Stimulated activated CD8-positive, alpha-beta memory T cell treated with anti-CD3 and anti-CD28 coated beads, Interleukin-4, amount 100 ng/mL, for 4 hours (primary cell): ENCODE data around the gene NECTIN3.

Source experiments
- DNase-seq, 2 donors: peaks; one replicate each; pipeline ENCODE4 v3.0.0-alpha.2; 2020; ENCODE audit warnings: low read depth in 2 of 2, low spot score in 1 of 2

Gene NECTIN3, protein sequence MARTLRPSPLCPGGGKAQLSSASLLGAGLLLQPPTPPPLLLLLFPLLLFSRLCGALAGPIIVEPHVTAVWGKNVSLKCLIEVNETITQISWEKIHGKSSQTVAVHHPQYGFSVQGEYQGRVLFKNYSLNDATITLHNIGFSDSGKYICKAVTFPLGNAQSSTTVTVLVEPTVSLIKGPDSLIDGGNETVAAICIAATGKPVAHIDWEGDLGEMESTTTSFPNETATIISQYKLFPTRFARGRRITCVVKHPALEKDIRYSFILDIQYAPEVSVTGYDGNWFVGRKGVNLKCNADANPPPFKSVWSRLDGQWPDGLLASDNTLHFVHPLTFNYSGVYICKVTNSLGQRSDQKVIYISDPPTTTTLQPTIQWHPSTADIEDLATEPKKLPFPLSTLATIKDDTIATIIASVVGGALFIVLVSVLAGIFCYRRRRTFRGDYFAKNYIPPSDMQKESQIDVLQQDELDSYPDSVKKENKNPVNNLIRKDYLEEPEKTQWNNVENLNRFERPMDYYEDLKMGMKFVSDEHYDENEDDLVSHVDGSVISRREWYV

DNA sequence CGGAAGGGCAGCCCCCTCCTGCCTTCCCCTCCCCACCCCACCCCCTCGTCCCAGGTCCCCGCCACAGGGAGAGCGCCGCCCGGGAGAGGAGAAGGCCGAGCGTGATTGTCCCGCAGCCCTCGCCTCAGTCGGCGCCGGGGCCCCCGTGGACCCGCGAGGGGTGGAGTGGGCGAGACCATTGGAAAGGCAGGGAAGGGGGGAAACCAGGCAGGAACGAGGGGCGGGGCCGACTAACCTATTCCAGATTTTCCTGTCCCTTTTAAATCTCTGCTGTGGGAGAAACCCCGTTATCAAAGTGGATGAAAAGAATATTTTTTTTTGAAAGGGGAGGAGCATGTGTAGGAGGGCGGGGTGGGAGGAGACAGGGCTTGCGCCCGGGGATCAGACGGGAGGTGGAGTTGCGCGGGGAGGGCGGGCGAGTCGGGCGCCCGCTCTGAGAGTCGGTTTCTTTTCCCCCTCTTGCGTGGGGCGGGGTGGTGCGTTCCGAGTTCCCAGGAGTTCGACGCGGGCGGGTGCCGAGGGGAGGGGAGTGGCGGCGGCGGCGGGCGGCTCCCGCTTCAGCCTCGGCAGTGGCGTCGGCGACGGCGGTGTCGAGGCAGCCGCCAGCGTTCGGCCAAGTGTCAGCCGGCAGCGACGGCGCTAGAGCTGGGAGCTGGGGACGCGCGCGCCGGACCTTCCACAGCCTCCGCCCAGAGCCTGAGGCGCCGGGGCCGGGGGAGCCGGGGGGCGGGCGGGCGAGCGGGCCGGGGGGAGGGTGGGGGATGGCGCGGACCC, at the start of gene NECTIN3:
NECTIN3 (plus strand) TSS at position 560 of the 774 bp plus-strand sequence; CDS start at position 762, 202 bp downstream.
- DNase-seq, result peak; percentile 64 to 79

DNA sequence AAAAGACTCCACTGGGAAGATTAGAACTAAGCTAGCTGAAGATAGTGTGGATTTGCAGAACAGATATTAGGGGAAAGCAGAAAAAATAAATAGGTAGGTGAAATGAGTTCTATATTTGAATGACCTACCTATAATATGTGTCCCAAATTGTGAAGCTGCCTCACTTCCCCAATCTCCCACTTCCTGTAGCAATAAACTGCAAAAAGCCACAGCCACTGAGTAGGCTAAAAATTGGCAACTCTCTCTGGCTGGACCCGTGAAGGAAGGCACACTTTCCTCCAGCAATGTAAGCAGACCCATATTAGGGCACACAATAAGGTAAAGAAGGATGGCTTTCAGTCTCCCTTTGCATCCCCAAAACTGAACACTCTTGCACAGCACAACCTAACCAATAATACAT, 43.7 kb upstream of the NECTIN3 start:
- no peak for DNase-seq

DNA sequence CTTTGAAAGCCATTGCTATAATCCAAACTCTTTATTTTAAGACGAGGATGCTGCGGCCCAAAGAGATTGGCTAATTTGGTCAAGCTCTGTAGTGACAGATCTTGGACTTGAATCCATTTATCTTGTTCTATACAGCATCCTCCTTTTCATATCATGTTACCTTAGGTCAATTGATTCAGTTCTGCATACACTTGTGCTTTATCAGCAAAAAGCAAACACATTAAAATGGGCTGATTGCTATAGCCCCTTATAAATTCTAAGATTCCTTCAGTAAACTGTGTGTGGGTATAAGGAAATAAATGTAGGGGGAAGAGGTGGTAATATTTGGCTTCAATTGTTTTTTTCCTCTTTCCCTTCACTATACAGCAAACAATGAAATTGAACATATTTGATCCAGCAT, 40.1 kb upstream of the NECTIN3 start:
- no peak for DNase-seq

DNA sequence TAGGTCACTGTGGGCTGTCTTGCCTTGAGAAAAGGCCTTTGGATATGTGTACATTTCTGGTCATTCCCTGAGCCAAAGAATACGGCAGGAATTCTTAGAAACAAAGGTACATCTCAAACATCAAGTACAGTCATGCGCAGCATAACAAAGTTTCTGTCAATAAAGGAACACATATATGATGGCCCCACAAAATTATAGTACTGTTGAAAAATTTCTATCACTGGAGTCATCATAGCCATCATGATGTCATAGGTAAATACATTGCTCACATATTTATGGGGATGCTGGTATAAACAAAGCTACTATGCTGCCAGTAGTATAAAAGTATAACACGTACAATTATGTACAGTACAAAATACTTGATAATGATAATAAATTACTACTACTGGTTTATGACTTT, 38.9 kb upstream of the NECTIN3 start:
- no peak for DNase-seq

DNA sequence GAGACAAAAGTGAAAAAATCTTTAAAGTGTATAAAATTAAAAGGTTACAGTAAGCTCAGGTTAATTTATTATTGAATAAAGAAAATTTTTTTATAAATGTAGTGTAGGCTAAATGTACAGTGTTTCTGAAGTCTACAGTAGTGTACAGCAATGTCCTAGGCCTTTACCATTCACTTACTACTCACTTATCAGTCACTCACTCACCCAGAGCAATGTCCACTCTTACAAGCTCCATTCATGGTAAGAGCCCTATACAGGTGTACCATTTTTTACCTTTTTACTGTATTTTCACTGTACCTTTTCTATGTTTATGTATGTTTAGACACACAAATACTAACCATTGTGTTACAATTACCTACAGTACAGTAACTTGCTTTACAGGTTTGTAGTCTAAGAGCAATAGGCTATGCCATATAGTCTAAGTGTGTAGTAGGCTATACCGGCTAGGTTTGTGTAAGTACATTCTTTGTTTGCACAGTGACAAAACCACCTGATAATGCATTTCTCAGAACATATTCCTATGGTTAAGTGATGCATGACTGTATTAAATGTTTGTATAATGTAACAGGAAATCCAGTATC, 38.1 kb upstream of the NECTIN3 start:
- DNase-seq, result no peak

DNA sequence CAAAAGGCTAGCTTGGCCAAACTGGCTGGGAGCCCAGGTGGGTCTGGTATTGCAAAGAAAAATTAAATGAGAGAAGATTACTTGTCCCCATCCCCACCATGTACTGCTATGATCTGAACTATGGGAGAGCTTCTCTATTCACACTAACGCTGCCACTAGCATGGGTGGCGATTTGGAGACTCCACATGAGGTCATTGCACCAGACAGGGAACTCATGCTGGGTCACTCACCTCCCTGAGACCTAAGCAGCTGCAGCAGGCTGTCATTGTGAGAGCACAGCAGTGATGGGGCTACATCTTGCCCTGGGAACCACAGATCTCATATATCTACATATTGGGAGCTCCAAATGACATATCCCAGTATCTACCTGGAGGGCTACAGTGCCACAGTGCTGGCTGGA, 36.3 kb upstream of the NECTIN3 start:
- no peak for DNase-seq

DNA sequence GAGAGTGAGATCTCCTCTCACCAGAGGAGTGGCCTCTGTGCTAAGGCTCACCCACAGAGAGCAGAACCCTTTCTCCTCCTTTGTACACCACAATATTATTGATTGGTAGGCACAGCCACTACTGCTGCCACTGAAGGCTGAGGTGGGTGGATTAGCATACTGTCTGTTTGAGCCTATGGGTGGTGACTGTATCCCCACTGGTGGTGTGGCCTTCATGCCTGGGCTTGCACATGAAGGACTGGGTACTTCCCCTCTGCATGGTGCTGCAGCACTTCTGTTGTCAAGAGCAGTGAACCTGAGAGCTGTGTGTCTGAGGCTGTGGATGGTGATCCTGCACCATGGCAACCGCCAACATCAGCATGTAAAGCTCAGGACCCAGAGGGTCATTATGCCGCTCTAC, 35.7 kb upstream of the NECTIN3 start:
- no peak for DNase-seq

DNA sequence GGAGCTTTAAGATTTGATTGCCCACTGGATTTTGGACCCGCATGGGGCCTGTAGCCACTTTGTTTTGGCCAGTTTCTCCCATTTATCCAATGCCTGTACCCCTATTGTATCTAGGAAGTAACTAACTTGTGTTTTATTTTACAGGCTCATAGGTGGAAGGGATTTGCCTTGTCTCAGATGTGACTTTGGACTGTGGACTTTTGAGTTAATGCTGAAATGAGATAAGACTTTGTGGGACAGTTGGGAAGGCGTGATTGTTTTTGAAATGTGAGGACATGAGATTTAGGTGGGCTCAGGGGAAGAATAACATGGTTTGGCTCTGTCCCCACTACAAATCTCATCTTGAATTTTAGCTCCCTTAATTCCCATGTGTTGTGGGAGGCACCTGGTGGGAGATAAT, 30.7 kb upstream of the NECTIN3 start:
- DNase-seq, result no peak

DNA sequence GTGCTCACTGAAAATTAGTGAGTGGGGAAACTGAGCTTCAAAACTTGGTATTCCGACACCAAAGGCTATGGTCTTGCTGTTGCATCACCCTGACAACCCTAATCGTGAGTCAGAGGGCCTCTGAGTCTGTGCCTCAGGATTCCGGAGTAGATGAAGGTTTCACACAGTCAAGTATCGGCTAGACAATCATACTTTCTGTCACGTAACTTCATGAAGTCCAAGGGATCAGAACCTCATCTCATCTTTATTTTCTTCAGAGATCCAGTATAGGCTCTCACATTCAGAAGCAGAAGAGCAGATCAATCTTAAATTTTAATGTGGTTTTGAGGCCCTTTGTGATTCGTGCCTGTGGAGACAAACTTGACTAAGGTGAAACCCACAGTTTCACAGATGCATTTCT, 26.1 kb upstream of the NECTIN3 start:
- no peak for DNase-seq

DNA sequence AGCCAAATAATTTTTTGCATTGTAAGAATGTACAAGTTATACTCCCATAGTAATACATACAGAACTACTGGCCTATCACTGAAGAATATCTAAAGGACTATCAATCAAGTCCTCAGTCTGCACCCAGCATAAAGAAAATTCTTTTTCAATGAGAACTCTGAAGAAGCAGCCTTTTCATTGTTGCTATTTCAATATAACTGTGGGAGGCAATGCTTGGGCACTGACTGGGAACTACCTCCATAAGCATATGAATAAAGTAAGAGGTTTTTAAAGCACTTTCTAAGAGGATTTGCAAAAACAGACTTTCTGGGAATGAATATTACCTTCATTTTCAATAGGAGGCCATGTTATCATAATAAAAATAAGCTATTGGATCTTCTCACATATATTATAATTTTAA, 24.6 kb upstream of the NECTIN3 start:
- DNase-seq, result no peak

DNA sequence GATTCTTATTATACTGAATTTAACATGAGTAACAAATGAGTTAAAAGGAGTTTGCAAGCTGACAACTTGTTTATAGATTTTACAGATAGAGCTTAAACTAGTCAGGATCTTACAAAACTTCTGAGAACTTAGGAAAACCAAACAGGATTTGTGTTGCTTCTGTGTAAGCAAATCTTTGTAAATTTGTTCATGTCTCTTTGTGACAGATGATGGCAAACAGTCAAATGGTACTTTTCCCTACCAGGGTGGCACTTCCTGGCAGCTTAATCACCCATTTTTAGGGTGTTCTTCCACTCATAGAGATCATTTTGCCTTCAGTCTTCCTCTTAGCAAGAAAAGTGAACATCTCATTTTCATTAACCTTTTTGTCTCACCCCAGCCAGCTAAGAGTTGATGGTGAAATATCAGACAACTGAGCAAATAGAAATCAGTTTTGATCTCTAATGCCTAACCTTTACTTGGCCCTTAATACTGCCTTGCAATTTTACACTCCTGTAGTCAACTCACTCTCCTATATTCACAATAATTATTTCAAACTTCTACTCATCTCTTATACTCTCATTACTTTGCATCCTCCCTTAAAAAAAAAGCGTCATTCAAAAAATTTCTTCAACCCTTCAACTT, 23.7 kb upstream of the NECTIN3 start:
- no peak for DNase-seq

DNA sequence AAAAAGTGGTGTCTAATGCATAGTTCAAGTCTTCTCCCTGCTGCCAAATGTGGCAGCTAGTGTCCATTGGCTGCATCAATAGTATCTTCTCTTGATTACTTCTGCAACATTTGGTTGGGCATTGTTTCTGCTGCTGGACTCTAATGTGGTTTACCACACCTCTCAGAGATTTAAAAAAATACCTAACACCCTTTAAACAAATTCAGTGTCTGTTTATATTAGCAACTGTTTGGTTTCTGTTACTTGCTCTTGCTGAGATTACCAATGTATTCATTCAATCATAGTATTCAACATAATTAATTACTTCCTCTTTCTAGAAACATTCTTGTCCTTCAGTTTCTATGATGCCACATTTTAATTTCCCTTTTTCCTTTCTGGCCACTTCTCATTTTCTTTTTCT, 20.3 kb upstream of the NECTIN3 start:
- DNase-seq, result no peak

DNA sequence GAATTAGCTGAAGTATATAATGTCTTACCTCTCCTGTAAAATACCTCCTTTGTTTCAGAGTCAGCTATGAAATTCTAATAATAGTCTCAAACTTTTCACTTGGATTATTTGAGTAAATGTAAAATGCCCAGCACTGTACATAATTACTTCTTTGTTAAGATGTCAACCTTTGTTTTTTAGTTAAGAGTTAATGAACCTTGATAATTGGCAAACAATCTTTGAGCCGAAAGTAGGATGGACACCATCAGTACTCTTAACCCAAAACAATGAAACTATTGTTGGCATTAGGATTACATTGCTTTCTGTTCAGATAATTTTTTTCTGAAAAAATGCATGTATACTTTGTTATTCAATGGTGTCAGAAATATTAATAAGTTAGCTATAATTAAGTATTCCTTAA, 3.0 kb upstream of the NECTIN3 start:
- no peak for DNase-seq

DNA sequence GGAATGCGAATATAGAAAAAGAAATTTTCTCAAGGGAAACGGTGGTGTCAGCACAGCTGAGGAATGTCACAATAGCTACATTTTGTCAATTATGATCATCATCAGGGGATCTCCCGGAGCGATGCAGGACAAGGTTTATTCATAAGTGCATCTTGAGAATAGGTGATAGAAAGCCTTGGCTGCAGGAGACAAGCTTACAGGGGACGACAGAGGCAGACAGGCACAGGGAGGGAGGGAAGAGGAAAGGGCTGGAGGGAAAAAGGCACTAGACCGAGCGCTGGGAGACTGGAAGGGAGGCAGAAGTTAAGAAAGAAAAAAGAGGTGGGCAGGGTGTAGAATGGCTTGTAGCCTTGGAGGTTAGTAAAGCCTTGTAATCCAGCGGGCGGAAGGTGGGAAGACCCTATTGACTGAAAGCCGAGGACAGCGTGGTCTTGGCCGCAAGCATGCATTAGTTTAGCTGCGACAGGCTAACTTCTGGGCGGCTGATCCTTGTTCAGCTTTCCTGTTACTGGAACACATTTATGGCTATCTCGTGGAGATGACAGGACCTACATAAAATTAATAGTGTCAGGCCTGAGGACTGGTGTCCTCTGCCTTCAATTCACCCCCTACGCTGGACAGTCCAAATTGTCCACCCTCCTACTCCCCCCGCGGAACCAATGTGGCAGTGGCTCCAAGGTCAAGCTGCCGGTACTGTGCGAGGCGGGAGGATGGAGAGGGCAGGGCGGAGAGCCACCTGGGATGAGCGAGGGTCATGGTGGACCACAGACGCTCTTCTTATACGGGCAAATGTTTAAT, 1.4 kb upstream of the NECTIN3 start:
- no peak for DNase-seq

DNA sequence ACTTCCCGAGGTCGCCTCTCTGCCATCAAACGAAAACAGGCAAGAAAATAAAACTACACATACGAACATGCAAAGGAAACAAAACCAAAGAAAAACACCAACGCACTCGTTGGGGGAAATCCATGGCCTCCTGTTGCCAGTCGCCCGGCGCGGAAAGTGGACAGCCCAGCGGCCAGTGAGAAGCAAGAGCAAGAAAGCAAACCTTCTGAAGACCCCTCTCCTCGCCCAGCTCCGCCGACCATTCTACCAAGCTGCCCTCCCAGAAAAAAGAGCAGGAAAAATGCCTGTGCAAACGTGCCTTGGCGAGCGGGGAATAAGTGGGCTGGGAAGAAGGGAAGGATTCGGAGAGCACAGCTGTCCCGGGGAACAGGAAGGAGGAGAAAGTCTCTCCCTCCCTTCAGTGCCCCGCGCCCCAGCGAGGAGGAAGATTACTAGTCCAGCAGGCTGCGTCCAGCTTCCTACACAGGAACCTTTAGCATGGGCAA, 802 bp upstream of the NECTIN3 start:
- DNase-seq, result no peak

DNA sequence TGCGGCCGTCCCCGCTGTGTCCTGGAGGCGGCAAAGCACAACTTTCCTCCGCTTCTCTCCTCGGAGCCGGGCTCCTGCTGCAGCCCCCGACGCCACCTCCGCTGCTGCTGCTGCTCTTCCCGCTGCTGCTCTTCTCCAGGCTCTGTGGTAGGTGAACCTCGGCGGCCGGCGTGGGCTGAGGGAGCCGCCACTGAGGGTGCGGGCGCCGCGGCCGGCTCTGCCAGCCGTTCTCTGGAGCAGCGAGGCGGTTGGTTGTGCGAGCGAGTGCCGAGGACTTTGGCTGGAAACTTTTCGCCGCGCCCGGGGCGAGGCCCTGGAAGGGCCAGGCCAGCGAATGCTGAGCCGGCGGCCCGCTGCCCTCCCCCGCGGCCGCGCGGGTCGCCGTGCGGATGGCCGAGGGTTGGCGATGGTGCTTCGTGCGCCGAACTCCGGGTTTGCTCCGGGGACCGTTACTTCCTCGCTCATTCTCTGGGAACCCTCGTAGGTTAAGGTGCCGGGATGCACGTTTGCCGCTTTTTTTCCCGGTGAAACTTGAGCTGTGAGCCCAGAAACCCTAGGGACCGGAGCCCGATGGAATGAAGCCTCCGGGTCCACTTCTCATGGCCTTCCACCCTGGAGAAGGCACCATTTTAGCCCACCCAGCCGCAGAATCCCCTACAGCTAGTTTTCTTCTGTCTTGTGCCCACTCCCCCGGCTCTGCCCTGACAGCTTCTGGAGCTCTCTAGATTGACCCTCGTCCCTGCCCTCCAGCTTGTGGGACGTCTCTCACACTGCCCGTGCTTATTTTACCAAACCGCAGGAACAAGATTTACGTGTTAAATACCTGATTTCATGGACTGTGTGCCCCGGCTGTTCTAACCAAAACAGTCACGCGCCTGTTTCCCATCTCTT, 660 bp downstream of the NECTIN3 start:
- no peak for DNase-seq

DNA sequence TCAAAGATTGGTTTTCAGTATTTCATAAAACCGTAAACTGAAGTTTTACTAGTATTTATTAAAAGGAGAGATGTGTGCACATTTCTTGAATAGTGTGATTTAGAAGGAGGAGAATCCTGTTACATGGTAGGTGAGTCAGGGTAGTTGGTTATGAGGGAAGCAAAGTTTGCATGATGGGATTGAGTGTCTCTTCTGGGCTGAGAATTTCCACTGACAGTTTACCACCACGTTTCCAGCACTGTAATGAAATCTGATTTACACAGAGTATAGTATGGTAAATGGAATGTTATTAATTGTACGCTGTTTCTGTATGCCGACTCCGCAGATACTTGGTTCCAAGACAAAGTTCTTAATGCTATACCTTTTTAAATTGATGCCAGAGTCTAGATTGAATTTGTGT, 1.6 kb downstream of the NECTIN3 start:
- no peak for DNase-seq

DNA sequence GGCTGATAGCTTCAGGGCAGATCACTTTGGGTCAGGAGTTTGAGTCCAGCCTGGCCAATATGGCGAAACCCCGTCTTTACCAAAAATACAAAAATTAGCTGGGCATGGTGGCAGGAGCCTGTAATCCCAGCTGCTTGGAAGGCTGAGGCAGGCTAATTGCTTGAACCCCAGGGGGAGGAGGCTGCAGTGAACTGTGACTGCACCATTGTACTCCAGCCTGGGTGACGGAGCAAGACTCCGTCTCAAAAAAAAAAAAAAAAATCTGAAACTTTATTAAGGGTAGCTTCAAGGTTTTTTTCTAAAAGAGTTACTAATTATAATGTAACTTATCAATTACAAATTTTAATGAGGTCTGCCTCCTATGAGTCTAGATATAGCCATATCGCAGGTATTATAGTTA, 5.1 kb downstream of the NECTIN3 start:
- no peak for DNase-seq

DNA sequence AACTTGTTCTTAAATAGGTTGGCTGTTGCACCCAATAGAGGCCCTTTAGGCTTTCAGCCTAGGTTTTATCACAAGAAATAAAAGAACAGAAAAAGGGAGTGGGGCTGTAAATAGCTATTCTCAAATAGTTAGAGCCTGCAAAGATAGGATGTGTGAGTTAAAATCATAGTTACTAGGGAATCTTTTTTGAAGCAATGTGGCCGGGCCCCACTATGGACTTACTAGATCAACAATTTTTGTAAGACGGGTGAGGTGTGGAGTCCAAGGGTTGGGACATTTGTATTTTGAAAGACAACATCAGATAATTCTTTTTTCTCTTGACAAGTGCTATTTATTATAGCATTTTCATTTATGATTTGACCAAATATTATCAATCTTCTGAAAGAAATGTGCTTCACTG, 5.8 kb downstream of the NECTIN3 start:
- no peak for DNase-seq

DNA sequence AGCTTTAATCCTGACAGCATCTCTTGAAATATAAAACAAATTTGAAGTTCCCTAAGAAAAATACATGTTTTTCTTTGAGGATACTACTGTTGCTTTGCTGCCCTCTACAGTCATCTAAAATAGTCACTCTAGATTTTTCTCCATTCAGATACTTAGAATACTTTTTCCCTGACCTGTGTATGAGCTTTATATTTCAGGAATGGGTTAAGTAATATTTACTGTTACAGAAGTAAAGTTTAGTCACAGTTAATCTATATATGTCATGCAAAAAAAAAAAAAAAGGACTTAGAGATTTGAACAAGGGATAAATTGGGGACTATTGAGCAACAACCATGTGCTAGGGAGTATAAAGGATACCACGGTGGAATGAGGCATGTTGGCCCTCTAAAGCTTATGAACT, 8.8 kb downstream of the NECTIN3 start:
- no peak for DNase-seq
